H1 (cell line): ENCODE results near the gene FUT2. TPM values are rescaled to one million over a fixed set of nuclear protein-coding genes. Genes with fewer than 3 reads are reported as not detected.
A peak's percentile ranks its signal among the peaks of the same experiment; 100 is the strongest.

ENCODE experiments used
- KDM4A ChIP-seq: IDR thresholded peaks from one replicate; pipeline ENCODE4 v1.7.1; 2012; ENCODE audit warnings: low read depth, mild to moderate bottlenecking, moderate library complexity, low read length, inconsistent platforms; ENCODE audit not compliant: severe bottlenecking
- polyA plus RNA-seq, 7 experiments: library from polyadenylated mRNA; depleted of rRNA in 3 of 7; stranded (reverse) in 5 of 7; unstranded in 2 of 7; fragments of >200 nt in 5 of 7; fragments of 200-250 nt in 2 of 7; gene quantifications; 1 replicate in 5 of 7; 2 replicates in 1 of 7; 4 replicates in 1 of 7; pipeline versions ENCODE4 v1.2.1 to v1.2.3, GENCODE V29; 2011 to 2013; ENCODE audit warnings: missing spikeins in 2 of 7, mixed read lengths in 2 of 7
- total RNA-seq: library from RNA; stranded (reverse); fragmentation: NEBNext Ultra II Directional; extraction: Animal tissue kit (Norgen Biotek cat#: 25700); gene quantifications from 2 replicates; pipeline ENCODE4 v1.2.1, GENCODE V29; 2021

The FUT2 gene
- total and polyA plus RNA-seq, 2 of the 8 experiments (the other 6 are each of a cell fraction or from before 2014, with no cell fraction given), result 5.0 to 5.6 TPM

GRCh38 chr19:48695743-48696352 is at the start of gene FUT2 (continued):
- TF ChIP-seq KDM4A, result peak; percentile 73
